GM20431 (cell line): ENCODE results near the gene CYP26C1.

ENCODE experiments used
- in situ Hi-C: fragments of 300-500 bp; cut with MseI, MboI; formaldehyde crosslinking; loops from one replicate; pipeline ENCODE4 v1.15.0; 2020; ENCODE audit warnings: low sequenced_read_pairs; ENCODE audit not compliant: unreplicated experiment

CYP26C1 gene

GRCh38 chr10:93059975-93060886 lies at the start of gene CYP26C1:
TSS of gene CYP26C1 (plus strand) at chr10:93060798. CDS start at chr10:93061264, 466 bp downstream.
- in situ Hi-C loops, result no loop called here

- in situ Hi-C loops, result no loop called here
These were observed 44.9 kb upstream of the CYP26C1 start for GRCh38 chr10:93015722-93016121.

GRCh38 chr10:93023013-93023650 lies 37.5 kb upstream of the CYP26C1 start:
- in situ Hi-C loops, result no loop called here

- in situ Hi-C loops, result no loop called here
These were observed 34.5 kb upstream of the CYP26C1 start for GRCh38 chr10:93026072-93026471.

- in situ Hi-C loops, result no loop called here
These were observed 33.1 kb upstream of the CYP26C1 start for GRCh38 chr10:93027508-93027907.

GRCh38 chr10:93028883-93029282 lies 31.7 kb upstream of the CYP26C1 start:
- in situ Hi-C loops, result no loop called here

GRCh38 chr10:93030409-93030808 lies 30.2 kb upstream of the CYP26C1 start:
- in situ Hi-C loops, result no loop called here

- in situ Hi-C loops, result no loop called here
These were observed 28.3 kb upstream of the CYP26C1 start for GRCh38 chr10:93032105-93032808.

- in situ Hi-C loops, result no loop called here
These were observed 27.8 kb upstream of the CYP26C1 start for GRCh38 chr10:93032809-93033137.

GRCh38 chr10:93034426-93034825 lies 26.2 kb upstream of the CYP26C1 start:
- in situ Hi-C loops, result no loop called here

GRCh38 chr10:93039110-93039509 lies 21.5 kb upstream of the CYP26C1 start:
- in situ Hi-C loops, result no loop called here

GRCh38 chr10:93039721-93040120 lies 20.9 kb upstream of the CYP26C1 start:
- in situ Hi-C loops, result no loop called here

- in situ Hi-C loops, result no loop called here
These were observed 6.1 kb upstream of the CYP26C1 start for GRCh38 chr10:93054486-93054885.

- in situ Hi-C loops, result no loop called here
These were observed 2.5 kb upstream of the CYP26C1 start for GRCh38 chr10:93058139-93058538.

GRCh38 chr10:93060887-93061593 lies 442 bp downstream of the CYP26C1 start:
- in situ Hi-C loops, result no loop called here

GRCh38 chr10:93061594-93062513 lies 1.3 kb downstream of the CYP26C1 start:
- in situ Hi-C loops, result no loop called here

GRCh38 chr10:93062514-93063143 lies 2.0 kb downstream of the CYP26C1 start:
- in situ Hi-C loops, result no loop called here

GRCh38 chr10:93063144-93063976 lies 2.8 kb downstream of the CYP26C1 start:
- in situ Hi-C loops, result no loop called here
